ENCODE results near the gene ARFGEF3.
"Not testable (repeated sequence)": the region's sequence is repeated elsewhere in the genome, so short reads cannot be mapped to it uniquely, and the experiment has no call there.

The ARFGEF3 gene, protein sequence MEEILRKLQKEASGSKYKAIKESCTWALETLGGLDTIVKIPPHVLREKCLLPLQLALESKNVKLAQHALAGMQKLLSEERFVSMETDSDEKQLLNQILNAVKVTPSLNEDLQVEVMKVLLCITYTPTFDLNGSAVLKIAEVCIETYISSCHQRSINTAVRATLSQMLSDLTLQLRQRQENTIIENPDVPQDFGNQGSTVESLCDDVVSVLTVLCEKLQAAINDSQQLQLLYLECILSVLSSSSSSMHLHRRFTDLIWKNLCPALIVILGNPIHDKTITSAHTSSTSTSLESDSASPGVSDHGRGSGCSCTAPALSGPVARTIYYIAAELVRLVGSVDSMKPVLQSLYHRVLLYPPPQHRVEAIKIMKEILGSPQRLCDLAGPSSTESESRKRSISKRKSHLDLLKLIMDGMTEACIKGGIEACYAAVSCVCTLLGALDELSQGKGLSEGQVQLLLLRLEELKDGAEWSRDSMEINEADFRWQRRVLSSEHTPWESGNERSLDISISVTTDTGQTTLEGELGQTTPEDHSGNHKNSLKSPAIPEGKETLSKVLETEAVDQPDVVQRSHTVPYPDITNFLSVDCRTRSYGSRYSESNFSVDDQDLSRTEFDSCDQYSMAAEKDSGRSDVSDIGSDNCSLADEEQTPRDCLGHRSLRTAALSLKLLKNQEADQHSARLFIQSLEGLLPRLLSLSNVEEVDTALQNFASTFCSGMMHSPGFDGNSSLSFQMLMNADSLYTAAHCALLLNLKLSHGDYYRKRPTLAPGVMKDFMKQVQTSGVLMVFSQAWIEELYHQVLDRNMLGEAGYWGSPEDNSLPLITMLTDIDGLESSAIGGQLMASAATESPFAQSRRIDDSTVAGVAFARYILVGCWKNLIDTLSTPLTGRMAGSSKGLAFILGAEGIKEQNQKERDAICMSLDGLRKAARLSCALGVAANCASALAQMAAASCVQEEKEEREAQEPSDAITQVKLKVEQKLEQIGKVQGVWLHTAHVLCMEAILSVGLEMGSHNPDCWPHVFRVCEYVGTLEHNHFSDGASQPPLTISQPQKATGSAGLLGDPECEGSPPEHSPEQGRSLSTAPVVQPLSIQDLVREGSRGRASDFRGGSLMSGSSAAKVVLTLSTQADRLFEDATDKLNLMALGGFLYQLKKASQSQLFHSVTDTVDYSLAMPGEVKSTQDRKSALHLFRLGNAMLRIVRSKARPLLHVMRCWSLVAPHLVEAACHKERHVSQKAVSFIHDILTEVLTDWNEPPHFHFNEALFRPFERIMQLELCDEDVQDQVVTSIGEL (N-terminal part only)

GRCh38 chr6:138161338-138162110, at the start of gene ARFGEF3:
ARFGEF3 (plus strand) TSS chr6:138161939; CDS start chr6:138162087, 148 bp downstream.
- DNase-seq, result peak; percentile 26 to 68

- peak in 1 of 2 experiments; percentile 14 for DNase-seq
These were observed 48.0 kb upstream of the ARFGEF3 start for GRCh38 chr6:138113588-138114210.

GRCh38 chr6:138115201-138115600, 46.5 kb upstream of the ARFGEF3 start:
- peak; percentile 52 to 87 for DNase-seq

DNA sequence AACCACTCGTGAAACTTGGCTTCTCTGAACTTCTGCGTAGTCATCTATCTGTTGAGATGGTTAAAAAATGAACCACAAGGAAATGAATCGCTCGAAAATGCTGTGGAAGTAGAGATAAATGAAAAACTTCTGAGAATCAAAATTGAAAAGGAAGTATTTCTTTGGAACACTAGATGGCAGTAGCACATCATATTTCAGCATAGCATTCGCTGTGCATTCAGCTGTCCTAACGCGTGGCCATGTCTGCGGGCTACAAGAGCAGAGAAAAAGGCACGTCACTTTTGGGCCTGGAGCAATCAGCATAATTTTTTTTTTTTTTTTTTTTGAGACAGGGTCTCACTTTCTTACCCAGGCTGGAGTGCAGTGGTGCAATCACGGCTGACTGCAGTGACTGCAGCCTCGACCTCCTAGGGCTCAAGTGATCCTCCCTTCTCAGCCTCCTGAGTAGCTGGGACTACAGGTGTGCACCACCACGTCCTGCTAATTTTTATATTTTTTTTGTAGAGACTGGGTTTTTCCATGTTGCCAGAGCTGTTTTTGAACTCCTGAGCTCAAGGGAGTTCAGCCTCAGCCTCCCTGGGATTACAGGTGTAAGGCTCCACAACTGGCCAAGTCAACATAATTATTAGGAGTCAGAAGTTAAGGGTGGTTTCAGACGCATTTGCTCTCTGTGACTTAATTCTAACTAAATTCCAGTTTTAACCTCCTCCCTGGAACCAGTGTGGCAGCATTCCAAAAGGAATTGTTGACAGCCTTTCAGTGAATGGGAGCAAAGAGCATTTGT, 45.7 kb upstream of the ARFGEF3 start:
- peak; percentile 60 to 77 for DNase-seq

- DNase-seq, result no peak
These were observed 45.1 kb upstream of the ARFGEF3 start for GRCh38 chr6:138116661-138116999.

- no peak for DNase-seq
These were observed 44.3 kb upstream of the ARFGEF3 start for GRCh38 chr6:138117376-138117914.

GRCh38 chr6:138119229-138119628, 42.5 kb upstream of the ARFGEF3 start:
- not testable (repeated sequence) for DNase-seq

- DNase-seq, result no peak
These were observed 41.8 kb upstream of the ARFGEF3 start for GRCh38 chr6:138119976-138120375.

- DNase-seq, result no peak
These were observed 37.6 kb upstream of the ARFGEF3 start for GRCh38 chr6:138124096-138124495.

GRCh38 chr6:138128096-138128495, 33.6 kb upstream of the ARFGEF3 start:
- DNase-seq, result no peak

DNA sequence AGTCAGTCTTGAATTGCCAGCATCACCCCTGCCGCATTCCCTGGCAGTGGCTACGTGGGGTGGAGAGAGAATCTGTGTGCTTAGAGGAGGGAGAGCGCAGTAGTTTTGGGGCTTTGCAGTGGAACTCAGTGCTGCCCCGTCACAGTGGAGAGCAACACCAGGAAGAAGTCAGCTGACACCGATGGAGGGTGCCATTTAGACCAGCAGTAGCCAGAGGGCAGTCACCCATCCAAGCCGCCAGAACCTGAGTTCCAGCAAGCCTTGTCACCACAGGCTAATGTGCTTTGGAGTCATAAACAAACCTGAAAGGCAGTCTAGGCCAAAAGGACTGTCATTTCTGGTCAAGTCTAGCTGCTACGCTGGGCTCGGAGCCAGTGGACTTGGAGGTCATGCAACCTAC, 32.5 kb upstream of the ARFGEF3 start:
- DNase-seq, result no peak

- no peak for DNase-seq
These were observed 18.9 kb upstream of the ARFGEF3 start for GRCh38 chr6:138142806-138143205.

DNA sequence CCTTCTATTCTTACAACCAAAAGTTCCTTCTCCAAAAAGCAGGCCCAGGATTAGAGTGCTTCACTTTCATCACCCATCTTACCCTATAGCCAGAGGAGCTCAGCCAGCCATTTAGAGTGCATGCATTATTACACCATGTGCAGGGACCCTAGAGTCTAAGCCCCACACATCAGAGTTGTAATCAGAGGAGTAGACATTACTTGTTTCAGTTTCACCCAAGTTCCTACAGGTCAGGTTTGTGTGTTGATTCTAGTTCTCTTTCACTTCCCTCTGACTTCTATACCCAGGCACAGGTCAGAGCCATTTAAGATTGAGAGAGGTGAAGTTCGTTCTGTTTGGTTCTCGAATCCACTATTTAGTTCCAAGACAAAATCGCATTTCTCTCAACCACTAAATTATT, 16.3 kb upstream of the ARFGEF3 start:
- DNase-seq, result no peak

DNA sequence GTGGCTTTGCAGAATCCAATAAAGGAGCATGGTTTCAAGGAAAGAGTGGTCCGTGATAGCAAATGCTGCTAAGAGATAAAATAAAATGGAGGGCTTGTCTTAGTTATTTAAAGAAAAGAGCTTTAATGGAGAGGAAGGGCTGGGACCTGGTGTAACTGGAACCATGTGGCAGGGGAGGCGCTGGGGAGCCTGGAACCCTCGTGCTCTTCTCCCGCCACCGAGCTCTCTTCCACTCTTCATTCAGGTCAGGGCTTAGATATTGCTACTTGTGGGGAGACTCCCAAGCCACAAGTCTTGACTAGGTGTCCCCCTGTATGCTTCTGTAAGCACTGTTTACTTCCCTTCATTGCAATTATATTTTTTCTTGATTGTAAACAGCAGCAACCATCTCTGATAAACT, 15.2 kb upstream of the ARFGEF3 start:
- no peak for DNase-seq

DNA sequence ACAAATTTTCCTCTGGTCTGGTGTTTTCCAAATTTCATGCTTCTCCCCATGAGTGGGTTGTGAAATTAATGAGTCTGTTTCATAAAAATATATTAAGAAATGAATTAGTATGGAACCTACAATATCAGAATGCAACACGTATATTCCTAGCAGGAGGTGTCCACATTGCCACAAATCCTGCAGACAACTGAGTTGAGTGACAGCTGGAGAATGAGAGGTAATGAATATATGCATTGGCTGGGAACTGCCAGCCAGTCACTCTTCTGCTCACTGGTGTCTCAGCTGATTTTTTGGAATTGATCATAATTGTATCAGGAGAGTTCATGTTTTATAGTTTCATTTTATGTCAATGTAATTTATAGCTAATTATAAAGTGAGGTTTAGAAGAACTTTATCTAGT, 6.3 kb upstream of the ARFGEF3 start:
- peak in 1 of 2 experiments; percentile 15 for DNase-seq

DNA sequence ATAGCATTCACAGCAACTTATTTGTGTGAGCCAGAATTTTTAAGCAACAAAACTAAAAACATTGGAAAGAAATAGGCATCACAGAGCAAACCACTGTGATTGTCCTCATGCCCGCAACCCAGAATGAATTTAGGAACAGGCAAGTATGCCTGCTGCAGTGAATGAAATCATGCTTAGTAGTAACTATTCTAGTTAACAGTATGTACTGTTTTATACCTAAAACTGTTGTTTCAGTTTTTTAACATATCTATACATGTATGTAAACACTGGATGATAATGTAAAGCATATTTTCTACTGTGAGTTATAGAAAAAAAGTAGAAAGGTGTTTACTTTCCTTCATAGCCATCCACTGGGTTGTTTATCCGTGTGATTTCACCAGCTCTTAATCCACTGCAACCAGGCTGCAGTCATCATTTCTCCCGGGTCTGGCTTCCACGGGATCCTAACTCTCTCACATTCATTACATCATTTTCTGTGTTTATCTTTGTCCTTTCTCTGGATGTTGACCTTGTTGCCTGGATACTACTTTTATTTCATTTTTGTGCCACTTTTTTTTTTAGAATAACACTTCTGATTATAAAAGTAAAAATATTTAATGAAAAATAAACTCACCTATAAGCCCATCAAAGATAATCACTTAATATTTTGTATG, 3.6 kb upstream of the ARFGEF3 start:
- no peak for DNase-seq

DNA sequence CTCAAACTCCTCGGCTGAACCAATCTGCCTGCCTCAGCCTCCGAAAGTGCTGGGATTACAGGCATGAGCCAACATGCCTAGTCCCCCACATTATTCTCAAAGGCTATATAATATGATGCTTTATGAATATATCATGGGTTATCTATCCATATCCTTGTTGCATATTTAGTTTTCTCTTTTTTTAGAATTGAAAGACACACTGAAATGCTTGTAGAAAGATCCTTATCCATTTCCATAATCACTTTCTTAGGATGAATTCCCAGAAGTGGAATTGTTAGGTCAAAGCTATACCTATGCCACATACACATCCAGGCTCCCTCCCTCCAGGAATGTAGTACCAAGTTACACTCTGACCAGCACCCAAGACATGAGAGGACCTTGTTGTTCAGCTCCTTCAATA, 2.5 kb upstream of the ARFGEF3 start:
- DNase-seq, result no peak

GRCh38 chr6:138160329-138161087, 1.2 kb upstream of the ARFGEF3 start:
- no peak for DNase-seq

DNA sequence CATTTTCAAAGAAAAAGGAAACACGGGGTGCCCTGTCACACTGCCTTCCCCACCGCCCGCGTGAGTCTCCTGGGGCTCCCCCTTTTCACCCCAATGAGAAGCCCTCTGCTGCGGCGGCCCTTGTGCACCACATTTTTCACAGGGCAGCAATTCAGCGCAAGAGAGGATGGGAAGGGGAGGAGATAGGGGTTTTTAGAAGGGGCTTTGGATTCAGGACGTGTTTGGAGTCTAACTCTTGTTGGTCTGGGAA, 726 bp upstream of the ARFGEF3 start:
- DNase-seq, result no peak

All from NCI-H524 (cell line).